GM13977 (cell line): ENCODE results near the gene TMEM187.

Source experiments
- DNase-seq: peaks from one replicate; pipeline ENCODE4 v3.0.0; 2012; ENCODE audit warnings: low spot score
- CTCF ChIP-seq: IDR thresholded peaks from 2 replicates; pipeline ENCODE4 v1.5.1; 2012; ENCODE audit warnings: mild to moderate bottlenecking, control low read depth; ENCODE audit not compliant: insufficient read depth; ENCODE audit errors: extremely low read depth, missing control alignments
- in situ Hi-C: fragments of 300-500 bp; cut with MboI; formaldehyde crosslinking; loops from one replicate; pipeline ENCODE4 v1.12.0; 2022; ENCODE audit warnings: low sequenced_read_pairs, low pct_unique_long_range_greater_than_20kb, mixed read lengths, inconsistent platforms; ENCODE audit not compliant: unreplicated experiment

TMEM187 gene

GRCh38 chrX:153969904-153970356, 2.6 kb upstream of the TMEM187 start:
- TF ChIP-seq CTCF = no peak
- in situ Hi-C loops = no loop called here
- DNase-seq = no peak

GRCh38 chrX:153970357-153971123, 2.0 kb upstream of the TMEM187 start:
- DNase-seq = peak; percentile 71
- no peak for TF ChIP-seq CTCF
- in situ Hi-C loops = no loop called here

GRCh38 chrX:153971124-153971449, 1.5 kb upstream of the TMEM187 start:
- DNase-seq = peak; percentile 94
- no peak for TF ChIP-seq CTCF
- in situ Hi-C loops = no loop called here

GRCh38 chrX:153971450-153972367, 845 bp upstream of the TMEM187 start, which contains the start of gene HCFC1:
Gene HCFC1, minus strand, starts transcription at chrX:153971818. Its CDS starts 978 bp downstream, at chrX:153970840.
- DNase-seq = peak; percentile 89
- in situ Hi-C loops = no loop called here

GRCh38 chrX:153973127-153974002, 811 bp downstream of the TMEM187 start:
- no peak for TF ChIP-seq CTCF
- in situ Hi-C loops = no loop called here
- DNase-seq = no peak

More at GRCh38 chrX:153971450-153972367, 845 bp upstream of the TMEM187 start, which contains the start of gene HCFC1:
- no peak for TF ChIP-seq CTCF
